ENCODE data around the gene TRMT61B.

GRCh38 chr2:28898048-28898447 is 27.9 kb upstream of the TRMT61B start:
- no peak for TF ChIP-seq CTCF (conservative IDR thresholded peaks at IDR 0.05; ENCODE audit: low read depth, low read length)
- TF ChIP-seq POLR2A (IDR thresholded peaks at IDR 0.05; ENCODE audit: low read depth, low read length): no peak
- no peak for TF ChIP-seq USF2 (IDR thresholded peaks at IDR 0.05; ENCODE audit: low read depth, low read length)
